HG03108 (cell line): ENCODE data around the gene ADCY5.

ENCODE experiments used
- ATAC-seq: cut with Tn5 transposase; IDR thresholded peaks from one replicate; pipeline ENCODE4 v1.9.1; 2021; ENCODE audit warnings: moderate library complexity; ENCODE audit not compliant: unreplicated experiment

Gene ADCY5

DNA sequence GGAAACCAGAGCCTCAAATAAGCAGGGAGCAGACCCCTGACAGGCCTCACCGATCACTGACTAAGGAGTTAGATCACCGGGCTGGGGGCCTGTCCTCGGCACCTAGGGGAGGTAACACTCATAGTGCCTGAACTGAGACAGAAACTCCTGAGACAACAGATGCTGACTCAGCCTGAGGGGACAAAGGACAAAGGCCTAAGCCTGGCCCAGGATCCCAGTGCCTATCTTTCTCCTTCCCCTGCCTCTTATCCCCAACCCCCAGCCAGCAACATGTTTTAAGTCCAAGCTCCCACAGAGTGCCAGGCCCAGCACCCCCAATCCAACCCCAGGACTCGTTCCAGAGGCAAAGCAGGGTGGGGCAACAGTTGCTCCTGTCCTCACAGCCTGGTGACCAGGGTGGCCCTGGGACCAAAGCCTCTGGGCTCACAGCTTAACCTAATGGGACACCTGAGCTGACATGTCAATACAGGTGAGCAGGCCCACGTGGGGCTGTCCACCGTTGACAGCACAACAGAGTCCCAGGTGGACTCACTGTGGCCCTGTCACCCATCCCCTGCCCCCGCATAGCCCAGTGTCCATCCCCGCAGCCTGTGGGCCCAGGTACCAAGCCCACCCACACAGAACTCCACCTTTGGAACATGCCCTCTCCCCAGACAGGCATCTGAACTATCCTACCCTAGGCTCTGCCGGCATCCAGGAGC lies 37.4 kb downstream of the ADCY5 start:
- no peak for ATAC-seq

GRCh38 chr3:123410149-123410515 lies 38.8 kb downstream of the ADCY5 start:
- no peak for ATAC-seq

GRCh38 chr3:123409443-123410148 lies 39.3 kb downstream of the ADCY5 start:
- no peak for ATAC-seq

- no peak for ATAC-seq
These were observed 42.3 kb downstream of the ADCY5 start for GRCh38 chr3:123406598-123406997.

- ATAC-seq, result no peak
These were observed 42.9 kb downstream of the ADCY5 start for GRCh38 chr3:123405936-123406510.

DNA sequence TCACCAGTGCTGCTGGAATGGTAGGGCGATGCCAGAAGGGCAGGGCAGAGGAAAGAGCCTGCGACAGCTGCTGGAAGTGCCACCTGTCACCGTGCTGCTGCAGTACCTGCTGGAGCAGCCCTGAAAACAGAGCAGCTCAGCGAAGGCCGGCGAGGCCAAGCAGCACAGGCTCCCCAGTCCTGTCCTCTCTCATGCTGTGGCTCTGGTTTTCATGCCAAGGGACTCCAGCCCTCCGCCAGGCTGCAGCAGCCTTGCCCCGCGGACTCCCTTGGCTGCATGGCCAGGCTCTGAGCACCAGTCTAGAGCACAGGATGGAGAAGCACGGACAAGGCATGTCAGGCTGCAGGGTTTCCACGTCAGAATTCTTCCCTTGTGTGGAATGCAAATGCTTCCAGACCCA lies 43.9 kb downstream of the ADCY5 start:
- ATAC-seq, result no peak

GRCh38 chr3:123404391-123404790 lies 44.5 kb downstream of the ADCY5 start:
- no peak for ATAC-seq

- no peak for ATAC-seq
These were observed 46.9 kb downstream of the ADCY5 start for GRCh38 chr3:123401836-123402530.

- ATAC-seq, result no peak
These were observed 48.7 kb downstream of the ADCY5 start for GRCh38 chr3:123400169-123400568.

- ATAC-seq, result no peak
These were observed 49.2 kb downstream of the ADCY5 start for GRCh38 chr3:123399653-123400052.

- no peak for ATAC-seq
These were observed 50.7 kb downstream of the ADCY5 start for GRCh38 chr3:123397921-123398785.

DNA sequence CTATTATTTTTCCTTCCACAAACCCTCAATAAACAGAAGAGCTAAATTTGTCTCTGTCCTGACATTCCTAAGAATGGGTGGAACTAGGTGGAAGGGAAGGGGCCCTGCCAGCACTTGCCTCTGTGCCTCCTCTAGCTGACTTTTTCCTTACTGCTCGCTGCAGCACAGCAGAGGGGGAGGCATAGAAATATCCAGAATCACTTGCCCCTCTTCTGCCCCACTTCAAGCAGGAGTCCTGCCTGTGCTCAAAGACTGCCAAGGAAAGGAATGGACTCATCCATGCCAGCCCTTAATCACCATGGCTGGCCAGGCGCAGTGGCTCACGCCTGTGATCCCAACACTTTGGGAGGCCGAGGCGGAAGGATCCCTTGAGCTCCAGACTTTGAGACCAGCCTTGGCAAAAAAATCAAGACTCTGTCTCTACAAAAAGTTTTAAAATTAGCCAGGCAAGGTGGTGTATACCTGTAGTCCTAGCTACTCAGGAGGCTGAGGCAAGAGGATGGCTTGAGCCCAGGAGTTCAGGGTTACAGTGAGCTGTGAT lies 51.8 kb downstream of the ADCY5 start:
- no peak for ATAC-seq

- no peak for ATAC-seq
These were observed 52.5 kb downstream of the ADCY5 start for GRCh38 chr3:123396171-123397049.

- ATAC-seq, result no peak
These were observed 53.7 kb downstream of the ADCY5 start for GRCh38 chr3:123395235-123395634.

- ATAC-seq, result no peak
These were observed 54.4 kb downstream of the ADCY5 start for GRCh38 chr3:123394391-123395020.

- ATAC-seq, result no peak
These were observed 55.8 kb downstream of the ADCY5 start for GRCh38 chr3:123392871-123393620.

- ATAC-seq, result no peak
These were observed 56.5 kb downstream of the ADCY5 start for GRCh38 chr3:123392368-123392767.

DNA sequence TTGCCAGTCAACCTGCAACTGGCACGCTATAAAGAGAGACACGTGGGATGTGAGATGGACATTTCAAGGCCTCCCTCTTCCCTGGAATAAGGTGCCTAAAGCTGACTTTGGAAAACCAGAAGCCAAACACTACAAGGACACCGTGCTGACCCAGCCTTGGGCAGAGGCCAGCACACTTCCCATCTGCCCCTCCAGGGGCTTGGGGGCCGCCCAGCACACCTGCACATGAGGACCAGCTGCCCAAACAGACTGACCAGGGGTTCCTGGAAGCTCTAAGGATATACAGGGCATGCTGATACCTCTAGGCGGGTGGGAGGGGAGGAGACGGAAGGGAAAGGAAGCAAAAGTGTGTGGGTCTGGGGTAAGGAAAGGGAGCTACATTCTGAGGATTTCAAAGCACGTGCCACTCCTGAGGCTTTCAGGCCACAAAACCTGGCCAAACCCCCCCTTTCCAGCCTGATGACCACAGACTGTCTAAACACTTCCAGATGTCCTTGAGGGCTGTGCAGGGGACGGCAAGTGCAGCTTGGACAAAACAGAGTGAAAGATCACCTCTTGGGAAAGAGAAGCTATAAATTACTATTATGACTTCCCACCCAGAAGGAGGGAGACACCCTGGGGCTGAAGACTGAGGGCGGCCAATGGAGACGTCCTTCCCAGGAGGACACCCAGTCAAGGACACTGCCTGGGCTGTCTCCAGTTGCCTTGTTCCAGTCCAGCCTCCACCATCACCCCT lies 57.9 kb downstream of the ADCY5 start:
- ATAC-seq, result no peak
